Measurements from ENCODE around the gene MFSD1. TPM values are rescaled to one million over a fixed set of nuclear protein-coding genes. Genes with fewer than 3 reads are reported as not detected.

Gene MFSD1
- polyA plus RNA-seq, 2 of the 4 experiments (the other 2 are of a cell fraction): 41.5 to 53.2 TPM

DNA sequence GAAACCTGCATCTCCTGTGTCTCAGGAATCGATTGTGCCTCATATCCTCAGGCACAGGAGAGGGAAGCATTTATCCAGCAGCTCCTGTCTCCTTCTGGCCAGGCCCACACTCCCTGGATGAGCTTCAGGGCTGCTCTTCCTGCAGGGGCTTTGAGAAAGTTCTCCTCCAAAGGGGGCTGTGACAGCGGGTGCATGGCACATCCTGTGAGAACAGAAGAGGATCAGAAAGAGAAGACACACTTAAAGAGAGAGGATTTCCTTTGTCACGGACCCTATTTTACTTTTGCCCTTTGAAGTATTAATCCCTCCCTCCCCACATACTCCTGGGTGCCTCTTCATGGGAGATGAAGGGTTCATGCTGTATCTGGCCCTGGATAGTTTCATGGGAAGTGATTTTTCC is 46.0 kb downstream of the MFSD1 start:
- FAIRE-seq (no peak), DNase-seq (ENCODE audit: low read depth in 1 of 2, low spot score in 1 of 2) (no peak), ATAC-seq (0 out of 6 replicates have a peak, but pooled peaks of 1 of the 2 experiments have one; percentile 4)
- CTCF ChIA-PET: interaction anchor here (4.4 to 12.2 kb wide), 2 partner anchors 409 to 418 kb away, joined by 32 to 305 read pairs; no protein-coding TSS in a partner anchor
- TF ChIP-seq NFE2L2 (conservative IDR thresholded peaks at IDR 0.05; ENCODE audit: low read length) (no peak), HOXA7 (CRISPR knock-in tag; IDR thresholded peaks at IDR 0.05) (no peak), POLR2A (IDR thresholded peaks at IDR 0.05; ENCODE audit: low read length) (no peak), USF2 (IDR thresholded peaks at IDR 0.05) (no peak), PHF8 (IDR thresholded peaks at IDR 0.05; ENCODE audit: borderline replicate concordance, low read depth) (no peak), EHMT2 (IDR thresholded peaks at IDR 0.05; ENCODE audit: low read depth) (no peak), MYC (IDR thresholded peaks at IDR 0.05; ENCODE audit: borderline replicate concordance, low read length) (no peak), CBX2 (IDR thresholded peaks at IDR 0.05; ENCODE audit: borderline replicate concordance, low read depth) (no peak), ZC3H11A (IDR thresholded peaks at IDR 0.05) (no peak), ESRRA (IDR thresholded peaks at IDR 0.05; ENCODE audit: borderline replicate concordance, low read length) (no peak), E2F6 (IDR thresholded peaks at IDR 0.05; ENCODE audit: borderline replicate concordance, low read depth) (no peak), RFX5 (IDR thresholded peaks at IDR 0.05) (no peak), CBX8 (IDR thresholded peaks at IDR 0.05) (no peak), NR3C1 (IDR thresholded peaks at IDR 0.05) (no peak), HOXB13 (CRISPR knock-in tag; IDR thresholded peaks at IDR 0.05; ENCODE audit: low read depth) (no peak)
- Histone ChIP-seq H3K4me1 (no peaks in the 10 kb centered on the region), H3K4me2 (no peak overlapping the region), H3K27ac (no peak overlapping the region), H3K4me3 (no peak overlapping the region), H3K9me3 (no peaks in the 10 kb centered on the region)
- POLR2A ChIA-PET: no interaction called here
- WGBS (ENCODE audit: missing lambda C conversion rate): 12% methylated on average over 3 of the region's 3 CpGs

DNA sequence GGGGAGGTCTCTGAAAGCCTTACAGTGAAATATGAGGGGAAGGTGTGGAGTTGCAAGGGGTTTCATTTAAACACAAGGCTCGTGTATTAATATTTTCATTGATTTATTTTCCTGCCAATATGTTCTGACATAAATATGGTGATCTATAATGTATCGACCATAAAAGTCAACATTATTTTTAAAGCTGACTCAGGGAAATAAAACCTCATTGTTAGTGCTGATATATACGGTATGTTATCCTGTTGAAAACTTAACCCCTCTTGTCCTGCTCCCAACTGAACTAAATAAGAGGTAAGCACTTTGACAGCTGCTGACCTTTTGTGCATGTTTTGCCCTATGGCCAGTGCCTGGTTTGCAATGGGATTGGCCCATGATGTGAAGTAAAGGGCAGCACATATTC is 47.9 kb downstream of the MFSD1 start:
- 26% methylated on average over 3 of the region's 3 CpGs for WGBS (ENCODE audit: missing lambda C conversion rate)
- no peak for FAIRE-seq
- no peaks in the 10 kb centered on the region for H3K4me1 ChIP-seq
- no peak for ATAC-seq
- TF ChIP-seq ZFP36 (IDR thresholded peaks at IDR 0.05; ENCODE audit: borderline replicate concordance, partially characterized antibody) (no peak), MAFK (IDR thresholded peaks at IDR 0.05; ENCODE audit: partially characterized antibody) (peak; percentile 90)
- no peak overlapping the region for H3K27ac ChIP-seq
- H3K4me2 ChIP-seq: no peak overlapping the region
- peaks cover 3% of the 10 kb centered on the region; the same call in 1 of the 3 replicates for H3K9me3 ChIP-seq
- ChIA-PET POLR2A (no interaction called here), CTCF (interaction anchor here (0.7 to 2.9 kb wide), 2 partner anchors 347 to 410 kb away, joined by 4 to 10 read pairs; no protein-coding TSS in a partner anchor)
- no peak for DNase-seq (ENCODE audit: low read depth in 1 of 2, low spot score in 1 of 2)
- no peak overlapping the region for H3K4me3 ChIP-seq

GRCh38 chr3:158859362-158859761 is 57.5 kb downstream of the MFSD1 start:
- ATAC-seq (no peak), FAIRE-seq (no peak), DNase-seq (ENCODE audit: low read depth in 1 of 2, low spot score in 1 of 2) (no peak)
- no peaks in the 10 kb centered on the region for H3K4me1 ChIP-seq
- no peak overlapping the region for H3K4me3 ChIP-seq
- POLR2A ChIA-PET: no interaction called here
- H3K9me3 ChIP-seq: peaks cover 6% of the 10 kb centered on the region; the same call in 1 of the 3 replicates
- H3K27ac ChIP-seq: no peak overlapping the region
- CTCF ChIA-PET: interaction anchor here (0.6 to 3.5 kb wide), 6 partner anchors 12 to 401 kb away, joined by 3 to 14 read pairs (median 4); no protein-coding TSS in a partner anchor
- no peak overlapping the region for H3K4me2 ChIP-seq
- TF ChIP-seq RCOR1 (IDR thresholded peaks at IDR 0.05; ENCODE audit: low read depth, low read length) (no peak), HMGXB4 (CRISPR knock-in tag; IDR thresholded peaks at IDR 0.05; ENCODE audit: borderline replicate concordance) (no peak), POLR2AphosphoS2 (conservative IDR thresholded peaks at IDR 0.05; ENCODE audit: low read length) (no peak), CHD2 (IDR thresholded peaks at IDR 0.05; ENCODE audit: low read length, partially characterized antibody) (no peak), HOXB13 (CRISPR knock-in tag; IDR thresholded peaks at IDR 0.05; ENCODE audit: low read depth) (no peak), ZNF302 (CRISPR knock-in tag; IDR thresholded peaks at IDR 0.05) (no peak), HOXB5 (CRISPR knock-in tag; IDR thresholded peaks at IDR 0.05) (no peak), KDM5A (IDR thresholded peaks at IDR 0.05) (no peak), FOSL2 (IDR thresholded peaks at IDR 0.05) (no peak), FOSL2 (CRISPR knock-in tag; IDR thresholded peaks at IDR 0.05) (no peak), HOXA7 (CRISPR knock-in tag; IDR thresholded peaks at IDR 0.05) (no peak), BHLHE40 (IDR thresholded peaks at IDR 0.05; ENCODE audit: low read depth, low read length) (no peak), EHMT2 (IDR thresholded peaks at IDR 0.05; ENCODE audit: low read depth) (no peak), RARB (CRISPR knock-in tag; IDR thresholded peaks at IDR 0.05) (no peak), TFCP2L1 (CRISPR knock-in tag; IDR thresholded peaks at IDR 0.05) (no peak), JUN (IDR thresholded peaks at IDR 0.05) (no peak), POLR2A (IDR thresholded peaks at IDR 0.05; ENCODE audit: low read length) (no peak), FOXS1 (CRISPR knock-in tag; IDR thresholded peaks at IDR 0.05) (no peak), EHF (CRISPR knock-in tag; IDR thresholded peaks at IDR 0.05) (no peak)
- TF ChIP-seq, protein P1, sequence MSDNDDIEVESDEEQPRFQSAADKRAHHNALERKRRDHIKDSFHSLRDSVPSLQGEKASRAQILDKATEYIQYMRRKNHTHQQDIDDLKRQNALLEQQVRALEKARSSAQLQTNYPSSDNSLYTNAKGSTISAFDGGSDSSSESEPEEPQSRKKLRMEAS (IDR thresholded peaks at IDR 0.05): no peak
- TF ChIP-seq, protein P2, sequence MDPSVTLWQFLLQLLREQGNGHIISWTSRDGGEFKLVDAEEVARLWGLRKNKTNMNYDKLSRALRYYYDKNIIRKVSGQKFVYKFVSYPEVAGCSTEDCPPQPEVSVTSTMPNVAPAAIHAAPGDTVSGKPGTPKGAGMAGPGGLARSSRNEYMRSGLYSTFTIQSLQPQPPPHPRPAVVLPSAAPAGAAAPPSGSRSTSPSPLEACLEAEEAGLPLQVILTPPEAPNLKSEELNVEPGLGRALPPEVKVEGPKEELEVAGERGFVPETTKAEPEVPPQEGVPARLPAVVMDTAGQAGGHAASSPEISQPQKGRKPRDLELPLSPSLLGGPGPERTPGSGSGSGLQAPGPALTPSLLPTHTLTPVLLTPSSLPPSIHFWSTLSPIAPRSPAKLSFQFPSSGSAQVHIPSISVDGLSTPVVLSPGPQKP (IDR thresholded peaks at IDR 0.05; ENCODE audit: low read depth, low read length): no peak
- WGBS (ENCODE audit: missing lambda C conversion rate): 8% methylated on average over 3 of the region's 3 CpGs

Measured in A549 (cell line).